Activated T-helper 2 cell treated with anti-CD3 and anti-CD28 coated beads, Interferon-gamma antibody, Interleukin-2, Interleukin-4, amounts not matched to agents 10 μg/mL and 5 μg/mL and 100 μg/mL, durations not matched to agents 14 hours and 24 hours and 36 hours (primary cell): ENCODE results near the gene FBLL1. TPM values are rescaled to one million over a fixed set of nuclear protein-coding genes. Genes with fewer than 3 reads are reported as not detected.

Experiments used
- DNase-seq: peaks from one replicate; pipeline ENCODE4 v3.0.0; 2021; ENCODE audit warnings: low spot score
- H3K27ac Mint-ChIP-seq: one replicate; pipeline ENCODE4 v1.8.0; 2021; ENCODE audit warnings: mixed read lengths
- H3K27me3 Mint-ChIP-seq: one replicate; pipeline ENCODE4 v1.8.0; 2021; ENCODE audit warnings: low read depth, mixed read lengths
- H3K36me3 Mint-ChIP-seq: one replicate; pipeline ENCODE4 v1.8.0; 2021; ENCODE audit warnings: low read depth, mixed read lengths
- H3K4me1 Mint-ChIP-seq: one replicate; pipeline ENCODE4 v1.8.0; 2021; ENCODE audit warnings: low read depth, mixed read lengths
- H3K4me3 Mint-ChIP-seq: one replicate; pipeline ENCODE4 v1.8.0; 2021; ENCODE audit warnings: low read depth, mild to moderate bottlenecking, moderate library complexity, mixed read lengths
- H3K9me3 Mint-ChIP-seq: one replicate; pipeline ENCODE4 v1.8.0; 2021; ENCODE audit warnings: mixed read lengths
- intact Hi-C: fragments of 100-400 bp; cut with micrococcal nuclease; formaldehyde crosslinking; loops from one replicate; pipeline ENCODE4 v1.15.1; 2023
- total RNA-seq: library from RNA; stranded (reverse); gene quantifications from 2 replicates; pipeline ENCODE4 v1.2.3, GENCODE V29; 2022

The FBLL1 gene
- total RNA-seq, result not detected in 2 replicates

DNA sequence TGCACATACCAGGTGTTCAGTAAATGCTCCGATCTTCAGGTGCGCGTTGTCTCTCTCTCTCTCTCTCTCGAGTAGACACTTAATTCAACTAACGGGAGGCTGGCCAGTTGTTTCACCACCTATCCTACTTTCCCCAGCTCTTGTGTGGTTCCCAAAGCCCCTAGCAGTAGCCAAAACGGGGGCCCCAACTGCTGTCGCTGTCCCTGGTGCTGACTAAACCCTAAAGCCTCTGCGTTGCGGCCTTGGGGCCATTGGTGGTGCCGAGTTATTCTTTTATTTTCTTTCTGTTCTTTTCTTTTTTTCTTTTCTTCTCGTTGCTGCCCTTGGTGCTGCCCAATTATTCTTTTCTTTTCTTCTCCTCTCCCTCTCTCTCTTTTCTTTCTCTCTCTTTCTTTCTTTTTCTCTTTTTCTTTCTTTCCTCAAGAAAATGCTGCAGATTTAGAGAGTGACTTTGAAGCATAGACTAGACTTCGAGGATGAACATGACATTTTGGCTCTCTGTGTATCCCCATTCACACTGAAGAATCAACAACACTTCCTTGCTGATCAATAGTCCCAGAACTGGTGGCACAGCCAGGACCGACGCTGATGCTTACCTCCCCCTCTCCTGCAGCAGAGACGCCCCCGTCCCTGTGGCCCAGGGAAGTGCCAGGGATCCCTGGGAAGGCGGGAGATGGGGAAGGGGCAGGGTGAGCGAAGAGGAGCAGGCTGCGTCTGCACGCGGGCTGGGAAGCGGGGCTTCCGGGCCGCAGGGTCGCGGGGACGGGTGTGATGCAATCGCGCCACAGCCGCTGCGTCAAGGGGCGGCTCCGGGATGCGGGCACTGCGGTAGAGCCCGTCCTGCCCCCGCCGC, at the start of gene FBLL1:
Gene FBLL1, plus strand, starts transcription at position 785 of the 853 bp plus-strand sequence. CDS start 200 bp downstream, outside the sequence.
- Mint-ChIP-seq H3K27me3 (peaks cover 38% of the 10 kb centered on the region), H3K4me1 (peaks cover 8% of the 10 kb centered on the region), H3K27ac (no peak within 1 kb of the TSS), H3K36me3 (no peaks in the 10 kb centered on the region), H3K4me3 (peak within 1 kb of the TSS; percentile 62), H3K9me3 (peaks cover 6% of the 10 kb centered on the region)
- intact Hi-C loops, result loop anchor here (1.0 kb wide), 1 partner anchor 42 kb away; the partner anchor contains the start of gene RARS1
- DNase-seq, result no peak

DNA sequence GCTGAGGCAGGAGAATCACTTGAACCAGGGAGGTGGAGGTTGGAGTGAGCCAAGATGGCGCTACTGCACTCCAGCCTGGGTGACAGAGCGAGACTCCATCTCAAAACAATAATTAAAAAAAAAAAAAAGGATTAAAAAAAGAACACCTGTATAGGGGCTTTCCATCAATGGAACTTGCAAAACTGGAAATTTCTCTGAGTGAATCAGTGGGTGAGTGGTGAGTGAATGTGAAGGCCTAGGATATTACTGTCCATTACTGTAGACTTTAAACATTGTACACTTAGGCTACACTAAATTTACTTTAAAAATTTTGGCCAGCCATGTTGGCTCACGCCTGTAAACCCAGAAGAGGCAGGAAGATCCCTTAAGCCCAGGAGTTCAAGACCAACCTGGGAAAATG, 48.5 kb upstream of the FBLL1 start:
- no peak for DNase-seq
- Mint-ChIP-seq H3K4me1 (peaks cover 16% of the 10 kb centered on the region), H3K9me3 (no peaks in the 10 kb centered on the region), H3K27me3 (peaks cover 12% of the 10 kb centered on the region), H3K4me3 (no peak overlapping the region), H3K27ac (no peak overlapping the region), H3K36me3 (no peaks in the 10 kb centered on the region)
- intact Hi-C loops, result loop anchor here (10.0 kb wide), 1 partner anchor 314 kb away; no protein-coding TSS in a partner anchor

DNA sequence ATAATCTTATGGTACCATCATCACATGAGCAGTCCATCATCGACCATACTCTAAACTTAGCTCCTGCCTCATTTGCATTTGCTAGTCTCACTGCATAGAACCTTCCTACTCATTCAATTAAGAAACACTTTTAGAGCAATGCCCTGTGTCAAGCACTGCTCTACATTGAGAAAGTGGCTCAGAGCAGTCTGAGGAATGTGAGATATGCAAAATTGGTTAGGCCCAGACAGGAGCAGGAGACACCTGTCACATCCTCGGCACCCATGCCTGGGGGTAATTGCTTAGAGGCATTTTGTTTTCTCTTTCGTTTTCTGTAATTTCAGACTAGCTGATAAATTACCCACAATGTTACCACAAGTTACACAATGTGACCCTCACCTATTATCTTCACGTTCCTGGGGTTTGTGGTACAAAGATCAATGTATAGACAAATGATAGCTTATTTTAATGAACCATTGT, 47.7 kb upstream of the FBLL1 start:
- H3K9me3 Mint-ChIP-seq, result no peaks in the 10 kb centered on the region
- H3K27ac Mint-ChIP-seq, result no peak overlapping the region
- no peak overlapping the region for H3K4me3 Mint-ChIP-seq
- intact Hi-C loops, result loop anchor here (10.0 kb wide), 1 partner anchor 313 kb away; no protein-coding TSS in a partner anchor
- no peaks in the 10 kb centered on the region for H3K36me3 Mint-ChIP-seq
- DNase-seq, result no peak
- peaks cover 21% of the 10 kb centered on the region for H3K4me1 Mint-ChIP-seq
- H3K27me3 Mint-ChIP-seq, result peaks cover 12% of the 10 kb centered on the region

DNA sequence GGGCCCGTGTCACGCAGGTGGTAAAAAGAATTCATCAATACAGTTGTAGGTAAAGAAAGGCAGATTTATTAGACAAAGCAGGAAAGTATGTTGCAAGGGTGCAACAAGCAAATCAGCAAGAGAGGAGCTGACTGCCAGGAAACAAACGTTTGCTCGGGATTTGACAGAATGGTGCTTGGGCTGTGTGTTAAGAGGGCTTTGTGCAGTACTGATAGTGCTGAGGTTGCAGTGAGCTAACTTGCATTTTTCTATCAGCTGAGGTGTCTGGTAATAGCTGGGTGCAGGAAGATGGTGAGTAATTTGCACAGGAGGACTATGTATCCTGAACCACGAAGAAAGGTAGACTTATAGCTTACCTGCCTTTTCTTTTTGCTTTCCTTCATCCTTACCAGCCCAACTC, 46.7 kb upstream of the FBLL1 start:
- Mint-ChIP-seq H3K4me3 (no peak overlapping the region), H3K9me3 (no peaks in the 10 kb centered on the region), H3K27me3 (peaks cover 9% of the 10 kb centered on the region), H3K36me3 (peaks cover 3% of the 10 kb centered on the region), H3K4me1 (peaks cover 24% of the 10 kb centered on the region), H3K27ac (no peak overlapping the region)
- intact Hi-C loops, result loop anchor here (10.0 kb wide), 1 partner anchor 312 kb away; no protein-coding TSS in a partner anchor
- no peak for DNase-seq

DNA sequence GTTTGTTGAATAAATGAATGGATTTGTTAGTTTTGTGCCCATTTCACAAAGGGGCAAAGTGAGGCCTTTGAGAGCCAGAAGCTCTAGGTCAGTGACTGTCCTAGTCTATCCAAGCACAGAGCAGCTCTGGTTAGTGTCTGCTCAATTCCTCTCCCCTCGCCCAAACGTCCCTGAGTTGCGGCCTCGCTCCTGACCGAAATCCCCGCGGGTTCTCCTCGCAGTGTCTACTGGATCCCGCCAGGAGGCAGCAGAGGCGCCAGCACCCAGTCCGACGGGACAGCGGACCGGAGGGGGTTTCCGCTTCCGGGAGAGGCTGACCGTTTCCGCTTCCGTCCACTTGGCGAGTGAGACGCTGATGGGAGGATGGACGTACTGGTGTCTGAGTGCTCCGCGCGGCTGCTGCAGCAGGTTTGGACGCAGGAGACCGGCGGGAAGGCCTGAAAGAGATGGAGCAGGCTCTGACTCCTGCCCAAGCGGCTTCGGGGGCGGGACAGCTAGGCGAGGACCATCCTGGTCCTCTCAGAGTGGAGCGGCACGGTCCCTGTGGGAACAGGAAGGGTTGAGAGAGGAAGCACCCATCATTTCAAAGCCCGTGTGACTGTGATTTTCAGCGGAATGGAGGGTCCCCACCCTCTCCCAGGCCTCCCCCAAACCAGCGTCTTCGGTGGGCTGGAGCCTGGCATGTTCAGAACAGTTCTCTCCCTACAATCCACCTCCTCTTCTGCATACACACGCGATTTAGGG, 42.8 kb upstream of the FBLL1 start, which contains the start of gene RARS1:
Gene RARS1, plus strand, starts transcription at position 336 of the 744 bp plus-strand sequence. Its CDS starts 28 bp downstream, at position 364.
- DNase-seq, result peak; percentile 84
- H3K27ac Mint-ChIP-seq, result peak within 1 kb of the TSS; percentile 89
- H3K27me3 Mint-ChIP-seq, result peaks cover 6% of the 10 kb centered on the region
- peak within 1 kb of the TSS; percentile 99 for H3K4me3 Mint-ChIP-seq
- H3K36me3 Mint-ChIP-seq, result peaks cover 30% of the 10 kb centered on the region
- intact Hi-C loops, result loop anchor here (1.0 to 10.0 kb wide), 5 partner anchors 42 to 308 kb away; partner anchors contain the start of gene PANK3
- no peaks in the 10 kb centered on the region for H3K9me3 Mint-ChIP-seq
- peaks cover 26% of the 10 kb centered on the region for H3K4me1 Mint-ChIP-seq

DNA sequence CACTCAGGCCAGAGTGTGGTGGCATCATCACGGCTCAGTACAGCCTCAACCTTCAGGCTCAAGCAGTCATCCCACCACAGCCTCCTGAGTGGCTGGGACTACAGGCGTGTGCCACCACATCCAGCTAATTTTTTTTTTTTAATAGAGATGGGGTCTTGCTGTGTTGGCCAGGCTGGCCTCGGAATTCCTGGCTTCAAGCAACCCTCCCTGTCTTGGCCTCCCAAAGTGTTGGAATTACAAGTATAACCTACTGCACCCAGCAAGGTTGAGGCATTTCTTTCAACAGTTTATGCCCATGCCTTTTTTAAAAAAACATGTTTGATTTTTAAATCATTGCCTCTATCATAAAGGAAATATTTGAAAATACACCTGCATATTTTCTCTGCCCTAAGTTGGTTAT, 40.0 kb upstream of the FBLL1 start:
- H3K4me3 Mint-ChIP-seq, result no peak overlapping the region
- DNase-seq, result no peak
- H3K27me3 Mint-ChIP-seq, result no peaks in the 10 kb centered on the region
- H3K9me3 Mint-ChIP-seq, result no peaks in the 10 kb centered on the region
- intact Hi-C loops, result loop anchor here (5.0 to 10.0 kb wide), 3 partner anchors 82 to 306 kb away; no protein-coding TSS in a partner anchor
- H3K27ac Mint-ChIP-seq, result no peak overlapping the region
- peaks cover 22% of the 10 kb centered on the region for H3K4me1 Mint-ChIP-seq
- peaks cover 56% of the 10 kb centered on the region for H3K36me3 Mint-ChIP-seq

DNA sequence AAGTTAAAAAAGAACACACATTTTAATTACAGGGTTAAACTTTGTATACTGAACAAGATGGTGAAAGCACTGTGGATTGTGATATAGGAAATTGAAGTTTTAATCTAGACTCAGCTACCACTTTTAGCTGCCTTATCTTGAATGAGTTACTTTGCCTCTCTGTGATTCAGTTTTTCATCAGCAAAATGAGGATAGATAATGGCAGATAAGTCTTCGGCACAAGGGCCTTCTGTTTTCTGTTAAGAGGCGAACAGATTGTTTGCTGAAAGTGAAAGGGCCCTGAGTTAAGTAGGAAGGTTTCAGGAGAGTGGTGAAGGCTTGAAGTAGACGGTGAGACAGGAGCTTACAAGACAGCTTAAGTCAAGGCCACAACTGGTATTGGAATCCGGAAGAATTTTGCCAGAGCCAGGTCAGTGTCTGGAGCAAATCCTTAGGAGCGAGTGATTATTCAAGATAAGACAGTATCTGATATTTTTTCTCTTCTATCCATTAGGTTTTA, 35.0 kb upstream of the FBLL1 start:
- H3K36me3 Mint-ChIP-seq, result peaks cover 76% of the 10 kb centered on the region
- H3K27me3 Mint-ChIP-seq, result no peaks in the 10 kb centered on the region
- H3K27ac Mint-ChIP-seq, result no peak overlapping the region
- H3K4me1 Mint-ChIP-seq, result peaks cover 5% of the 10 kb centered on the region
- no peaks in the 10 kb centered on the region for H3K9me3 Mint-ChIP-seq
- no peak overlapping the region for H3K4me3 Mint-ChIP-seq
- no peak for DNase-seq
- intact Hi-C loops, result no loop called here

DNA sequence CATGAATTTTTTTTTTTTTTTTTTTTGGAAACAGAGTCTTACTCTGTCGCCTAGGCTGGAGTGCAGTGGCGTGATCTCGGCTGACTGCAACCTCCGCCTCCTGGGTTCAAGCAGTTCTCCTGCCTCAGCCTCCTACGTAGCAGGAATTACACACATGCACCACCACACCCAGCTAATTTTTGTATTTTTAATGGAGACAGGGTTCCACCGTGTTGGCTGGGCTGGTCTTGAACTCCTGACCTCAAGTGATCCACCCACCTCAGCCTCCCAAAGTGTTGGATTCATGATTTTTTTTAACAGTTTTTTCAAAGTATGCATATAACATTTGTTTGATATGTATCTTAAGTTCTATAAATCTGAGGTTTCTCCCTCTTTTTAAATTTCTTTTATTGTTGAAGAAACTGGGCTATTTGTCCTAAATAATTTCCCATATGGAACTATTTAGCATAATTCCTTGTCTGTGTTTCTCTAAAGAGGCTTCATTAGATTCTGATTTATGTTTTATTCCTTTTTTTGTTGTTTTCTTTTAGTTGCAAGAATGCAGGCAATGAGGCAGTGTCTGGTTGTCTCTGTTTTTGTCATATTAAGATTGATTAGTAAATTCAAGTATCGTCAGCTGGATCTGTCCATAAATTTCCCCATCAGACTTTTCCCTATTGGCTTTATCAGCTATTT, 26.4 kb upstream of the FBLL1 start:
- no peak for DNase-seq
- no peaks in the 10 kb centered on the region for H3K4me1 Mint-ChIP-seq
- no peaks in the 10 kb centered on the region for H3K9me3 Mint-ChIP-seq
- H3K27ac Mint-ChIP-seq, result no peak overlapping the region
- intact Hi-C loops, result no loop called here
- H3K36me3 Mint-ChIP-seq, result peaks cover 51% of the 10 kb centered on the region
- no peaks in the 10 kb centered on the region for H3K27me3 Mint-ChIP-seq
- no peak overlapping the region for H3K4me3 Mint-ChIP-seq

DNA sequence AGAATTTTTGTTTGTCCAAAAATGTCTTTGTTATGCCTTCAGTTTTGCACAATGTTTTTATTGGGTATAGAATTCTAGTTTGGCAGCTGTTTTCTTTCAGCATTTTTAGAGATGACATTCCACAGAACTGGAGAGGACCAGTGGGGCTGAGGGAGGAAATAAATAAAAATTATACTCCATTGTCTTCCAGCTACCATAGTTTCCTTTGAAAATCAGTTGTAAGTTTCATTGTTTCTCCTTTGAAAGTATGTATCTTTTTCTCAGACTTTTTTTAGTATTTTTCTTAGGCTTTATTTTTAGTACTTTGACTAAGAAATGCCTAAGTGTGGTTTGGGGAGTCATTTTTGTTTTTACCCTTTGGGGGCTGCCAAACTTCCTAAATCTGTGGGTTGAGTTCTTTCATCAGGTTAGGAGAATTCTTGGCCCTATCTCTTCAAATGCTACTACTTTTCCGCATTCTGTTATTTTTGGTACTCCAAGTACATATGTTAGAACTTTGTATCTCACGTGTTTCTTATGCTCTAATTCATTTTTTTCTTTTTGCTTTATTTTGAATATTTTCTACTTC, 15.2 kb upstream of the FBLL1 start:
- Mint-ChIP-seq H3K4me3 (no peak overlapping the region), H3K36me3 (peaks cover 96% of the 10 kb centered on the region), H3K27ac (no peak overlapping the region), H3K9me3 (peaks cover 17% of the 10 kb centered on the region), H3K4me1 (no peaks in the 10 kb centered on the region), H3K27me3 (no peaks in the 10 kb centered on the region)
- DNase-seq, result no peak
- intact Hi-C loops, result no loop called here

DNA sequence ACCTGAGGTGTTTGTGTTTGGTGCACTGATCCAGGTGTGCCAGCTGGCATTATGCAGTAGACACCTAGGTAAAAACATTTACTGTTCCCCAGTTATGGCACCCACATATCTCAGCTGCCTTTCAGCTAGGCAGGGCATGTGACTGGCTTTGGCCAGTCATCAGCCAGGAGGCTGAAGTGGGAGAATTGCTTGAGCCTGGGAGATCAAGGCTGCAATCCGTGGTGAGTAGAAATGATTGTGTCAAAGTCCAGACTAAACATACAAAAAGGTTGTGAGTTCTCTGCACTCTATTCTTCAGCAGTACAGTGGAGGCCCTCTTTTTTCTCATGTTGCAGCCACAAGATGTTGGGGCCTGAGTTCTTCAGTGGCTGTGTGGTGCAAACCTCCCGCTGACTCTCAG, 3.2 kb upstream of the FBLL1 start:
- intact Hi-C loops, result no loop called here
- peaks cover 27% of the 10 kb centered on the region for H3K27me3 Mint-ChIP-seq
- no peak for DNase-seq
- H3K36me3 Mint-ChIP-seq, result no peaks in the 10 kb centered on the region
- H3K4me1 Mint-ChIP-seq, result peaks cover 8% of the 10 kb centered on the region
- H3K9me3 Mint-ChIP-seq, result peaks cover 6% of the 10 kb centered on the region
- H3K4me3 Mint-ChIP-seq, result no peak overlapping the region
- H3K27ac Mint-ChIP-seq, result no peak overlapping the region

DNA sequence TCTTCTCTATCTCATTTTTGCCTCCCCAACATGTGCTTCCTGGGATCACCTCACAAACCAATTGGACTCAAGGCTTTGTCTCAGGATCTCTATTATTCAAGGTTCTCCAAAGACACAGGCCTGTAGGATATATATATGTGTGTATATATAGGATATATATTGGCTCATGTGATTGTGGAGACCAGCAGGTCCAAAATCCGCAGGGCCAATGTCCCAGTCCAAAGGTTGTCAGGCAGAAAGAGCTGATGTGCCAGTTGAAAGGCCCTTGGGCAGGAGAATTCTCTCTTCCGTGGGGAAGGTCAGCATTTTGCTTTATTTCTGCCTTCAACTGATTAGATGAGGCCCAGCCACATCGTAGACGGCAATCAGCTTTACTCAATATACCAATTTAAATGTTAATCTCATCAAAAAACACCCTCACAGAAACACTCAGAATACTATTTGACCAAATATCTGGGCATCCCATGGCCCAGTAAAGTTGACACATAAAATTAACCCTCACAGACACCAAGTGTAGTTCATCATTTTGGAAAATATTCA, 1.3 kb upstream of the FBLL1 start:
- intact Hi-C loops, result loop anchor here (1.0 kb wide), 1 partner anchor 42 kb away; the partner anchor contains the start of gene RARS1
- Mint-ChIP-seq H3K4me1 (peaks cover 8% of the 10 kb centered on the region), H3K4me3 (no peak overlapping the region), H3K27ac (no peak overlapping the region), H3K36me3 (no peaks in the 10 kb centered on the region), H3K27me3 (peaks cover 38% of the 10 kb centered on the region), H3K9me3 (peaks cover 6% of the 10 kb centered on the region)
- no peak for DNase-seq
